Measurements from ENCODE around the gene SUB1. TPM values are rescaled to one million over a fixed set of nuclear protein-coding genes. Genes with fewer than 3 reads are reported as not detected.

SUB1 gene
- polyA plus RNA-seq, 1 donor (not counting 4 experiments of a cell fraction or from before 2014, with no cell fraction given), result 432 TPM

DNA sequence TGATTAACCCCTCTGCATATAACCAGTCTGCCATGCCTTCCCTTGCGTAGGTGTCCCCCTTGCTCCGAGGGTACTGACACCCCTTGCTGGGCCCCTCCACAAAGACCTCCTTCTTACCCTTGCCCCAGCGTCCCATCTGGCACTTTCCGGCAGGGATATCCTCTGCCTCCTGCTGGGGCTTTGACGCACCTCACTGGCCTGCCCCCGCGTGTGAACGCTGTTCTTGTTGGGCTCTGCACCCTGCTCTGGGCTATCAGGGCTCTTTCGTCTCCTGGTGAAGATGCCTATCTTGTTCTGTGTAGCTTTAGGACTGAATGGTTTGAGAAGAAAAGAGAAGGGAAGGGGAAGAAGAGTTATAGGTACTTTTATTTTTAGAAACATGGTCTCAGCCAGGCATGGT, 53.0 kb downstream of the SUB1 start:
- dilution Hi-C loops (cut with MboI; ENCODE audit: extremely low pct_ligation_motif_present, low sequenced_read_pairs), result no loop called here
- H3K79me2 ChIP-seq (ENCODE audit: control insufficient read depth, insufficient read depth, low read length), result no peaks in the 10 kb centered on the region
- DNase-seq (ENCODE audit: low read depth, low spot score) (no peak), FAIRE-seq (no peak)
- no peaks in the 10 kb centered on the region for H3K36me3 ChIP-seq (ENCODE audit: control insufficient read depth in 2 of 2, extremely low read depth in 1 of 2, insufficient read depth in 2 of 2, low read length in 2 of 2)
- H3K9ac ChIP-seq (ENCODE audit: control insufficient read depth, extremely low read depth, insufficient read depth, low read length), result no peak overlapping the region
- no peak overlapping the region for H3K4me3 ChIP-seq (ENCODE audit: control insufficient read depth in 2 of 3, extremely low read depth in 1 of 3, insufficient read depth in 2 of 3, low read depth in 1 of 3, low read length in 3 of 3)
- peaks cover 12% of the 10 kb centered on the region for H3K4me1 ChIP-seq (ENCODE audit: control insufficient read depth, extremely low read depth, insufficient read depth, low read length)
- H3K9me1 ChIP-seq (ENCODE audit: control insufficient read depth, extremely low read depth, insufficient read depth, low read length), result no peaks in the 10 kb centered on the region
- no peaks in the 10 kb centered on the region for H3K27me3 ChIP-seq (ENCODE audit: control insufficient read depth, extremely low read depth, insufficient read depth, low read length)
- H3K27ac ChIP-seq (ENCODE audit: control insufficient read depth, insufficient read depth, low read length), result no peak overlapping the region
- no peaks in the 10 kb centered on the region for H4K20me1 ChIP-seq (ENCODE audit: control insufficient read depth, extremely low read depth, insufficient read depth, low read length)
- no peak overlapping the region for H2AFZ ChIP-seq (ENCODE audit: control insufficient read depth, low read length)
- no peak overlapping the region for H3K4me2 ChIP-seq (ENCODE audit: control insufficient read depth, extremely low read depth, insufficient read depth, low read depth, low read length)
- H3K9me3 ChIP-seq (ENCODE audit: control insufficient read depth, low read depth, low read length), result no peaks in the 10 kb centered on the region
- TF ChIP-seq CTCF (optimal IDR thresholded peaks at IDR 0.05 in 1 of 3, IDR thresholded peaks at IDR 0.05 in 1 of 3, conservative IDR thresholded peaks at IDR 0.05 in 1 of 3; ENCODE audit: extremely low read depth in 1 of 3, insufficient read depth in 2 of 3, low read length in 3 of 3) (no peak), EZH2 (IDR thresholded peaks at IDR 0.05; ENCODE audit: low read length) (no peak)

DNA sequence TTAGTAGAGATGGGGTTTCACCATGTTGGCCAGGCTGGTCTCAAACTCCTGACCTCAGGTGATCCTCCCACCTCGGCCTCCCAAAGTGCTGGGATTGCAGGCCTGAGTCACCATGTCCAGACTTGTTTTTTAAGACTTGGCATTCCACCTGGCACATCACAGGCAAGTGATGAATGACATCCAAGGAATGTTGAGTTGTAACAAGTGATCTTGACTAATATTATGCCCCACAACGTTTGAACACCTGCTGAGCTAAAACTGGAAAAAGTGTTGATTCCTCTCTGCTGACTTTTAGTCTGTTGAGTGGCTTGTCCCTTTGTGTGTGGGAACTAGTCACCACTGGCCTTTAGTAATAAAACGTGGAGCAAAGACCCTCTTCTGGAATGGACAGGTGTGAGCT, 54.6 kb downstream of the SUB1 start:
- Histone ChIP-seq H3K36me3 (ENCODE audit: control insufficient read depth in 2 of 2, extremely low read depth in 1 of 2, insufficient read depth in 2 of 2, low read length in 2 of 2) (no peaks in the 10 kb centered on the region), H3K79me2 (ENCODE audit: control insufficient read depth, insufficient read depth, low read length) (no peaks in the 10 kb centered on the region), H3K9ac (ENCODE audit: control insufficient read depth, extremely low read depth, insufficient read depth, low read length) (no peak overlapping the region), H2AFZ (ENCODE audit: control insufficient read depth, low read length) (no peak overlapping the region), H3K4me3 (ENCODE audit: control insufficient read depth in 2 of 3, extremely low read depth in 1 of 3, insufficient read depth in 2 of 3, low read depth in 1 of 3, low read length in 3 of 3) (no peak overlapping the region), H3K9me1 (ENCODE audit: control insufficient read depth, extremely low read depth, insufficient read depth, low read length) (no peaks in the 10 kb centered on the region), H3K27me3 (ENCODE audit: control insufficient read depth, extremely low read depth, insufficient read depth, low read length) (no peaks in the 10 kb centered on the region), H4K20me1 (ENCODE audit: control insufficient read depth, extremely low read depth, insufficient read depth, low read length) (no peaks in the 10 kb centered on the region), H3K4me2 (ENCODE audit: control insufficient read depth, extremely low read depth, insufficient read depth, low read depth, low read length) (no peak overlapping the region), H3K4me1 (ENCODE audit: control insufficient read depth, extremely low read depth, insufficient read depth, low read length) (peaks cover 12% of the 10 kb centered on the region), H3K9me3 (ENCODE audit: control insufficient read depth, low read depth, low read length) (no peaks in the 10 kb centered on the region), H3K27ac (ENCODE audit: control insufficient read depth, insufficient read depth, low read length) (no peak overlapping the region)
- FAIRE-seq (peak; percentile 88), DNase-seq (ENCODE audit: low read depth, low spot score) (peak; percentile 90)
- TF ChIP-seq EZH2 (IDR thresholded peaks at IDR 0.05; ENCODE audit: low read length) (no peak), CTCF (optimal IDR thresholded peaks at IDR 0.05 in 1 of 3, IDR thresholded peaks at IDR 0.05 in 1 of 3, conservative IDR thresholded peaks at IDR 0.05 in 1 of 3; ENCODE audit: extremely low read depth in 1 of 3, insufficient read depth in 2 of 3, low read length in 3 of 3) (no peak)
- dilution Hi-C loops (cut with MboI; ENCODE audit: extremely low pct_ligation_motif_present, low sequenced_read_pairs), result no loop called here

Measured in keratinocyte (primary cell).